Heart right ventricle (tissue), 16 donors: ENCODE results near the gene ATRN. TPM values are rescaled to one million over a fixed set of nuclear protein-coding genes. Genes with fewer than 3 reads are reported as not detected.

Experiments
- ATAC-seq, 8 donors: fragments of 200-7000 bp; cut with Tn5 transposase; one replicate each; pipeline ENCODE4 v1.9.1; 2020; ENCODE audit warnings: mild to moderate bottlenecking in 8 of 8, moderate library complexity in 8 of 8, moderate number of reproducible peaks in 1 of 8
- DNase-seq, 2 donors: peaks; one replicate each; pipeline ENCODE4 v3.0.0-alpha.2; 2020
- H3K27ac ChIP-seq, 10 donors: fragments of 200-600 bp; sonication (generic) in 2 of 10; one replicate each; pipeline versions ENCODE4 v1.5.0 to v1.8.0; 2020 to 2022; ENCODE audit warnings: mild to moderate bottlenecking in 3 of 10
- H3K27me3 ChIP-seq, 7 donors: fragments of 200-600 bp; one replicate each; pipeline ENCODE4 v1.8.0; 2021 to 2022; ENCODE audit warnings: mild to moderate bottlenecking in 2 of 7
- H3K36me3 ChIP-seq, 9 donors: fragments of 200-600 bp; sonication (generic) in 1 of 9; one replicate each; pipeline versions ENCODE4 v1.5.0 to v1.8.0; 2020 to 2022; ENCODE audit warnings: mild to moderate bottlenecking in 2 of 9
- H3K4me1 ChIP-seq, 9 donors: fragments of 200-600 bp; sonication (generic) in 1 of 9; one replicate each; pipeline versions ENCODE4 v1.5.0 to v1.8.0; 2020 to 2022; ENCODE audit warnings: mild to moderate bottlenecking in 4 of 9
- H3K4me3 ChIP-seq, 10 donors: fragments of 200-600 bp; sonication (generic) in 2 of 10; one replicate each; pipeline versions ENCODE4 v1.5.0 to v1.8.0; 2020 to 2022; ENCODE audit warnings: mild to moderate bottlenecking in 7 of 10, moderate library complexity in 2 of 10
- H3K9me3 ChIP-seq, 11 donors: fragments of 200-600 bp in 10 of 11; sonication (generic) in 2 of 11; one replicate each; pipeline versions ENCODE4 v1.5.0 to v1.8.0; 2013 to 2022; ENCODE audit warnings: mild to moderate bottlenecking in 2 of 11, control low read depth in 1 of 11, moderate library complexity in 1 of 11
- WGBS, 2 donors: extraction: QIAGEN DNeasy Blood & Tissue Kit; methylation state at CpG; one replicate each; pipeline ENCODE4 v1.1.7; 2013; ENCODE audit warnings: inconsistent platforms in 1 of 2; 5-methylcytosine and 5-hydroxymethylcytosine counted together
- intact Hi-C, 10 donors: fragments of 100-400 bp; cut with DNase I; formaldehyde crosslinking; loops; one replicate each; pipeline versions ENCODE4 v1.11.1 to v1.14.2; 2022
- polyA plus RNA-seq, 2 donors: library from polyadenylated mRNA; stranded (reverse); fragments of 200-250 nt; gene quantifications; one replicate each; pipeline ENCODE4 v1.2.3, GENCODE V29; 2013
- total RNA-seq, 10 donors: library from RNA; stranded (reverse); fragmentation: NEBNext Ultra II Directional in 3 of 10; extraction: Animal tissue kit (Norgen Biotek cat#: 25700) in 3 of 10; gene quantifications; one replicate each; pipeline versions ENCODE4 v1.2.1 to v1.2.4, GENCODE V29; 2021 to 2023
- TF ChIP-seq, protein P1 (sequence below), 9 donors: fragments of 200-600 bp; sonication (generic) in 2 of 9; IDR thresholded peaks; one replicate each; pipeline versions ENCODE4 v1.5.0 to v1.8.0; 2021 to 2022; ENCODE audit warnings: antibody characterized with exemption in 9 of 9, mild to moderate bottlenecking in 5 of 9, moderate library complexity in 1 of 9
- donor health status: Arrhythmogenic right ventricular cardiomyopathy.
- donor health status: ischemic (EF 13 %, LVEDD 7.1; RV severe dilation, severe dysfunction).
- donor health status: healthy with polysubstance abuse.
- donor health status: DM: no; HTN: yes; CAD: no.
- donor health status: DM: no; HTN: no; CAD: no.
- donor health status: ischemic (EF 25% LVEDD 6.9; RV normal size, moderate dysfunction).
- donor health status: ischemic (EF 25% LVEDD 5.7; RV mildly dilated, moderate dysfunction).
- donor health status: healthy.
- donor health status: DM: yes; HTN: yes; CAD: no.
- donor health status: Ischemic cardiomyopathy.
- donor health status: ischemic (EF 35%, LVEDD 5.7; RV mildly dilated, moderate dysfunction).
- donor health status: nonischemic (EF 11% LVEDD 7.7; RV severe dilation, severe dysfunction).
- donor health status: DM: yes; HTN: yes; CAD: no.
- donor health status: PGD.
- donor health status: ischemic (EF 29% LVEDD 5.4; RV normal size, mild dysfunction).
- donor health status: nonischemic (EF 23%, LVEDD 6.1; RV moderate dilation, normal function).

Gene ATRN
- total and polyA plus RNA-seq, 12 donors: 4.6 to 44.0 (median 37.8) TPM

GRCh38 chr20:3679749-3680700 lies 209.2 kb downstream of the ATRN start:
- peak in 1 of 2 donors; percentile 58 for DNase-seq
- Histone ChIP-seq H3K4me3 (peak overlapping the region in 8 of 10 donors; percentile 46 to 63 (median 54)), H3K4me1 (peaks cover 9 to 54% (median 29%) of the 10 kb centered on the region in 9 donors), H3K27me3 (peaks cover 0 to 61% (median 34%) of the 10 kb centered on the region in 7 donors), H3K36me3 (peaks cover 0 to under 1% (median 0%) of the 10 kb centered on the region in 9 donors), H3K9me3 (no peaks in the 10 kb centered on the region), H3K27ac (peak overlapping the region in 9 of 10 donors; percentile 40 to 76 (median 60))
- WGBS, 2 donors: 67% methylated on average over 18 of the region's 18 CpGs
- peak in 7 of 8 donors; percentile 23 to 66 (median 30) for ATAC-seq
- TF ChIP-seq, protein P1, sequence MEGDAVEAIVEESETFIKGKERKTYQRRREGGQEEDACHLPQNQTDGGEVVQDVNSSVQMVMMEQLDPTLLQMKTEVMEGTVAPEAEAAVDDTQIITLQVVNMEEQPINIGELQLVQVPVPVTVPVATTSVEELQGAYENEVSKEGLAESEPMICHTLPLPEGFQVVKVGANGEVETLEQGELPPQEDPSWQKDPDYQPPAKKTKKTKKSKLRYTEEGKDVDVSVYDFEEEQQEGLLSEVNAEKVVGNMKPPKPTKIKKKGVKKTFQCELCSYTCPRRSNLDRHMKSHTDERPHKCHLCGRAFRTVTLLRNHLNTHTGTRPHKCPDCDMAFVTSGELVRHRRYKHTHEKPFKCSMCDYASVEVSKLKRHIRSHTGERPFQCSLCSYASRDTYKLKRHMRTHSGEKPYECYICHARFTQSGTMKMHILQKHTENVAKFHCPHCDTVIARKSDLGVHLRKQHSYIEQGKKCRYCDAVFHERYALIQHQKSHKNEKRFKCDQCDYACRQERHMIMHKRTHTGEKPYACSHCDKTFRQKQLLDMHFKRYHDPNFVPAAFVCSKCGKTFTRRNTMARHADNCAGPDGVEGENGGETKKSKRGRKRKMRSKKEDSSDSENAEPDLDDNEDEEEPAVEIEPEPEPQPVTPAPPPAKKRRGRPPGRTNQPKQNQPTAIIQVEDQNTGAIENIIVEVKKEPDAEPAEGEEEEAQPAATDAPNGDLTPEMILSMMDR (IDR thresholded peaks at IDR 0.05): no peak
- intact Hi-C loops: loop anchor here in 9 of 10 donors (5.0 to 10.0 kb wide), 6 partner anchors 32 to 405 kb away; partner anchors contain the start of genes ADISSP (in 4 of the 9) and SIGLEC1 (in 2 of the 9)

GRCh38 chr20:3680701-3681351 lies 210.0 kb downstream of the ATRN start:
- peak overlapping the region in 9 of 10 donors; percentile 40 to 76 (median 64) for H3K27ac ChIP-seq
- ATAC-seq: peak in 1 of 8 donors; percentile 11
- H3K9me3 ChIP-seq: no peaks in the 10 kb centered on the region
- peak overlapping the region; percentile 36 to 63 (median 54) for H3K4me3 ChIP-seq
- intact Hi-C loops: loop anchor here in 1 of 10 donors (10.0 kb wide), 1 partner anchor 174 kb away; no protein-coding TSS in a partner anchor
- DNase-seq: no peak
- WGBS, 2 donors: 72 to 74% methylated on average over 15 of the region's 15 CpGs
- H3K4me1 ChIP-seq: peaks cover 9 to 54% (median 29%) of the 10 kb centered on the region in 9 donors
- H3K36me3 ChIP-seq: no peaks in the 10 kb centered on the region
- H3K27me3 ChIP-seq: peaks cover 0 to 53% (median 30%) of the 10 kb centered on the region in 7 donors
- TF ChIP-seq, protein P1 (IDR thresholded peaks at IDR 0.05): no peak

DNA sequence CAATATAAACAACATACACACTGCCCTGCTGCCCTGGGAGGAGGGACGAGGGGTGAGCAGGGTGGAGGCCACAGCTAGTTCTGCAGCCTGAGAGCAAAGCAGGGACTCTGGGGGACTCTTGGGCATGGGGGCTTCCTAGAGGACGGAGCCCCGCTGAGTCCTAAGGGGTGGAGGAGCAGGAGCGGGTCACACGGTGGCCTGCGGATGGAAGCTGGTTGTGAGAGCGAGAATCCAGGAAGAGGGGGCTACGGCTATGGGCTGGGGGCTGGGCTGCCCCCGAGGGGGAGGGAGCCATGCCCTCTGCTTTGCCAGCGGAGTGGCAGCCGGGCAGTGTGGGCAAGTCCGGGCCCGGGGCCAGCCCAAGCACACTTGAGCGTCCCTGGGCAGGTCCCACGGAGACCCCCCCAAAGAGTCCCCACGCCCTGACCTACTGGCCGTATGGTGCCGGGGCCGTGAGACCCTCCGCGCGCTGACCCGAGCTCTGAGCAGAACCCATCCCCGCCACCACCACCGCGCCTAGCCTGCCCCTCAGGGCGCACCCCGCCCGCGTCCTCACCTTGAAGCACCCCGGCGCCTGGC lies 210.6 kb downstream of the ATRN start:
- TF ChIP-seq, protein P1 (IDR thresholded peaks at IDR 0.05): no peak
- Histone ChIP-seq H3K4me3 (peak overlapping the region; percentile 36 to 63 (median 54)), H3K27ac (peak overlapping the region; percentile 2 to 76 (median 62)), H3K27me3 (peaks cover 0 to 46% (median 24%) of the 10 kb centered on the region in 7 donors), H3K36me3 (no peaks in the 10 kb centered on the region), H3K4me1 (peaks cover 10 to 56% (median 31%) of the 10 kb centered on the region in 9 donors), H3K9me3 (no peaks in the 10 kb centered on the region)
- ATAC-seq (peak in 1 of 8 donors; percentile 4), DNase-seq (no peak)
- intact Hi-C loops: loop anchor here in 1 of 10 donors (10.0 kb wide), 1 partner anchor 173 kb away; no protein-coding TSS in a partner anchor
- 13 to 15% methylated on average over 31 to 32 of the region's 32 CpGs for WGBS, 2 donors
